HepG2 (cell line): Measurements from ENCODE around the gene ATP5F1E. TPM values are rescaled to one million over a fixed set of nuclear protein-coding genes. Genes with fewer than 3 reads are reported as not detected.

Source experiments
- ARNTL ChIP-seq: sonication (generic); formaldehyde crosslinking; IDR thresholded peaks from 2 replicates; pipeline ENCODE4 v1.4.0; 2020; ENCODE audit warnings: mild to moderate bottlenecking, missing genetic modification reagents
- NFATC3 ChIP-seq: sonication (generic); formaldehyde crosslinking; IDR thresholded peaks from 2 replicates; pipeline ENCODE4 v1.5.1; 2020; ENCODE audit warnings: mild to moderate bottlenecking, missing genetic modification reagents
- PRPF4 ChIP-seq: fragments of 200-400 bp; formaldehyde crosslinking; IDR thresholded peaks from 2 replicates; pipeline ENCODE4 v1.6.1; 2016; ENCODE audit warnings: low read length, low read depth; ENCODE audit not compliant: poor library complexity, severe bottlenecking
- SOX13 ChIP-seq, 3 experiments: fragments of 450-650 bp in 1 of 3; sonication (generic) in 1 of 3; formaldehyde crosslinking in 1 of 3; IDR thresholded peaks in 2 of 3; conservative IDR thresholded peaks in 1 of 3; 2 replicates each; pipeline versions ENCODE4 v1.5.0 to v1.6.1; 2016 to 2020; ENCODE audit warnings: antibody characterized with exemption in 1 of 3, mild to moderate bottlenecking in 1 of 3, missing compliant biosample characterization in 1 of 3, missing genetic modification reagents in 1 of 3, moderate library complexity in 1 of 3
- THAP7 ChIP-seq: sonication (generic); formaldehyde crosslinking; IDR thresholded peaks from 2 replicates; pipeline ENCODE4 v1.8.1; 2023; ENCODE audit warnings: mild to moderate bottlenecking, missing genetic modification reagents
- ZFY ChIP-seq: sonication (generic); formaldehyde crosslinking; IDR thresholded peaks from 2 replicates; pipeline ENCODE4 v1.4.0; 2020; ENCODE audit warnings: missing genetic modification reagents
- ZNF333 ChIP-seq: sonication (generic); formaldehyde crosslinking; IDR thresholded peaks from 2 replicates; pipeline ENCODE4 v1.4.0; 2020; ENCODE audit warnings: mild to moderate bottlenecking, missing genetic modification reagents, borderline replicate concordance
- ZNF792 ChIP-seq: IDR thresholded peaks from 2 replicates; pipeline ENCODE4 v1.6.1; 2016
- ZSCAN30 ChIP-seq: sonication (generic); formaldehyde crosslinking; IDR thresholded peaks from 2 replicates; pipeline ENCODE4 v1.5.0; 2020; ENCODE audit warnings: mild to moderate bottlenecking, missing genetic modification reagents
- polyA plus RNA-seq, 8 experiments: library from polyadenylated mRNA; depleted of rRNA in 3 of 8; stranded (reverse) in 7 of 8; unstranded in 1 of 8; fragments of >200 nt; fragmentation: Illumina TruSeq in 4 of 8; extraction: Trizol in 4 of 8; gene quantifications; 2 replicates each; pipeline versions ENCODE4 v1.2.1 to v1.2.3, GENCODE V29; 2011 to 2016; ENCODE audit warnings: low read depth in 4 of 8, missing spikeins in 1 of 8, mixed read lengths in 1 of 8; ENCODE audit not compliant: insufficient read depth in 1 of 8
- total RNA-seq, 5 experiments: library from RNA; depleted of rRNA; stranded (reverse); fragments of >200 nt; fragmentation: Illumina TruSeq; extraction: Trizol; gene quantifications; 2 replicates each; pipeline ENCODE4 v1.2.3, GENCODE V29; 2016; ENCODE audit warnings: low read depth in 1 of 5
- TF ChIP-seq, protein P1 (sequence below): IDR thresholded peaks from 2 replicates; pipeline ENCODE4 v1.6.1; 2016; ENCODE audit warnings: missing compliant biosample characterization, missing genetic modification reagents, borderline replicate concordance
- TF ChIP-seq, protein P2 (sequence below): sonication (generic); formaldehyde crosslinking; conservative IDR thresholded peaks from 2 replicates; pipeline ENCODE4 v1.8.1; 2023; ENCODE audit warnings: missing genetic modification reagents

Gene ATP5F1E
- total and polyA plus RNA-seq, 2 of the 13 experiments (the other 11 are each of a cell fraction or from before 2014, with no cell fraction given): 121 to 134 TPM

DNA sequence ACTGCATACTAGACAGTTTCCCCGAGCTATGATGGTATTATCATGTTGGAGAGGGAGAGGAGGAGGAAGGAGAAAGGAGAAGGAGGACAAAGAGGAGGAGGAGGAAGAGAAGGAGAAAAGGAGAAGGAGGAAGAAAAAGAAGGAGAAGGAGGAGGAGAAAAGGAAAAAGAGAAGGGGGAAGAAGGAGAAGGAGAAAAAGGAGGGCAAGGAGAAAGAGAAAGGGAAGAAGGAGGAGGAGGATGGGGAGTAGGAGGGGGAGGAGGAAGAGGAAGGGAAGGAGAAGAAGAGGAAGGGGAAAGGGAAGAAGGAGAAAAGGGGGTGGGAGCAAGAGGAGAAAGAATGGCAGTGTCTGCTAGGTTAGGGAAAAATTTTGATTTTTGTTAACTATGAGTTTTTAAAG lies 45.6 kb upstream of the ATP5F1E start (continued):
- TF ChIP-seq THAP7 (CRISPR knock-in tag) (no peak), ZNF333 (CRISPR knock-in tag) (no peak), PRPF4 (no peak), ARNTL (CRISPR knock-in tag) (no peak), ZNF792 (no peak), NFATC3 (CRISPR knock-in tag) (no peak), ZSCAN30 (no peak), ZFY (CRISPR knock-in tag) (no peak), SOX13 (IDR thresholded peaks at IDR 0.05) (no peak), SOX13 (CRISPR knock-in tag; conservative IDR thresholded peaks at IDR 0.05 in 1 of 2, IDR thresholded peaks at IDR 0.05 in 1 of 2) (no peak)
- TF ChIP-seq, protein P1, sequence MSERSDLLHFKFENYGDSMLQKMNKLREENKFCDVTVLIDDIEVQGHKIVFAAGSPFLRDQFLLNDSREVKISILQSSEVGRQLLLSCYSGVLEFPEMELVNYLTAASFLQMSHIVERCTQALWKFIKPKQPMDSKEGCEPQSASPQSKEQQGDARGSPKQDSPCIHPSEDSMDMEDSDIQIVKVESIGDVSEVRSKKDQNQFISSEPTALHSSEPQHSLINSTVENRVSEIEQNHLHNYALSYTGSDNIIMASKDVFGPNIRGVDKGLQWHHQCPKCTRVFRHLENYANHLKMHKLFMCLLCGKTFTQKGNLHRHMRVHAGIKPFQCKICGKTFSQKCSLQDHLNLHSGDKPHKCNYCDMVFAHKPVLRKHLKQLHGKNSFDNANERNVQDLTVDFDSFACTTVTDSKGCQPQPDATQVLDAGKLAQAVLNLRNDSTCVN (CRISPR knock-in tag): no peak
- TF ChIP-seq, protein P2, sequence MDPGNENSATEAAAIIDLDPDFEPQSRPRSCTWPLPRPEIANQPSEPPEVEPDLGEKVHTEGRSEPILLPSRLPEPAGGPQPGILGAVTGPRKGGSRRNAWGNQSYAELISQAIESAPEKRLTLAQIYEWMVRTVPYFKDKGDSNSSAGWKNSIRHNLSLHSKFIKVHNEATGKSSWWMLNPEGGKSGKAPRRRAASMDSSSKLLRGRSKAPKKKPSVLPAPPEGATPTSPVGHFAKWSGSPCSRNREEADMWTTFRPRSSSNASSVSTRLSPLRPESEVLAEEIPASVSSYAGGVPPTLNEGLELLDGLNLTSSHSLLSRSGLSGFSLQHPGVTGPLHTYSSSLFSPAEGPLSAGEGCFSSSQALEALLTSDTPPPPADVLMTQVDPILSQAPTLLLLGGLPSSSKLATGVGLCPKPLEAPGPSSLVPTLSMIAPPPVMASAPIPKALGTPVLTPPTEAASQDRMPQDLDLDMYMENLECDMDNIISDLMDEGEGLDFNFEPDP (CRISPR knock-in tag): no peak
- TF ChIP-seq, all 625 proteins: peak for 11
